Measurements from ENCODE around the gene ADGRG3. TPM values are rescaled to one million over a fixed set of nuclear protein-coding genes. Genes with fewer than 3 reads are reported as not detected.
A peak's percentile ranks its signal among the peaks of the same experiment; 100 is the strongest.

ADGRG3 gene
- total and polyA plus RNA-seq, 2 of the 13 experiments (the other 11 are each of a cell fraction or from before 2014, with no cell fraction given), result 2.7 to 11.8 TPM

- TF ChIP-seq, protein P1, sequence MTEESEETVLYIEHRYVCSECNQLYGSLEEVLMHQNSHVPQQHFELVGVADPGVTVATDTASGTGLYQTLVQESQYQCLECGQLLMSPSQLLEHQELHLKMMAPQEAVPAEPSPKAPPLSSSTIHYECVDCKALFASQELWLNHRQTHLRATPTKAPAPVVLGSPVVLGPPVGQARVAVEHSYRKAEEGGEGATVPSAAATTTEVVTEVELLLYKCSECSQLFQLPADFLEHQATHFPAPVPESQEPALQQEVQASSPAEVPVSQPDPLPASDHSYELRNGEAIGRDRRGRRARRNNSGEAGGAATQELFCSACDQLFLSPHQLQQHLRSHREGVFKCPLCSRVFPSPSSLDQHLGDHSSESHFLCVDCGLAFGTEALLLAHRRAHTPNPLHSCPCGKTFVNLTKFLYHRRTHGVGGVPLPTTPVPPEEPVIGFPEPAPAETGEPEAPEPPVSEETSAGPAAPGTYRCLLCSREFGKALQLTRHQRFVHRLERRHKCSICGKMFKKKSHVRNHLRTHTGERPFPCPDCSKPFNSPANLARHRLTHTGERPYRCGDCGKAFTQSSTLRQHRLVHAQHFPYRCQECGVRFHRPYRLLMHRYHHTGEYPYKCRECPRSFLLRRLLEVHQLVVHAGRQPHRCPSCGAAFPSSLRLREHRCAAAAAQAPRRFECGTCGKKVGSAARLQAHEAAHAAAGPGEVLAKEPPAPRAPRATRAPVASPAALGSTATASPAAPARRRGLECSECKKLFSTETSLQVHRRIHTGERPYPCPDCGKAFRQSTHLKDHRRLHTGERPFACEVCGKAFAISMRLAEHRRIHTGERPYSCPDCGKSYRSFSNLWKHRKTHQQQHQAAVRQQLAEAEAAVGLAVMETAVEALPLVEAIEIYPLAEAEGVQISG (CRISPR knock-in tag; IDR thresholded peaks at IDR 0.05), result no peak; the same call in 1 of the 2 replicates
- peak; percentile 69 for TF ChIP-seq DRAP1 (CRISPR knock-in tag; IDR thresholded peaks at IDR 0.05)
- TF ChIP-seq ZNF749 (CRISPR knock-in tag; IDR thresholded peaks at IDR 0.05; ENCODE audit: borderline replicate concordance), result peak; percentile 63; the same call in 1 of the 2 replicates
- TF ChIP-seq, protein P2, sequence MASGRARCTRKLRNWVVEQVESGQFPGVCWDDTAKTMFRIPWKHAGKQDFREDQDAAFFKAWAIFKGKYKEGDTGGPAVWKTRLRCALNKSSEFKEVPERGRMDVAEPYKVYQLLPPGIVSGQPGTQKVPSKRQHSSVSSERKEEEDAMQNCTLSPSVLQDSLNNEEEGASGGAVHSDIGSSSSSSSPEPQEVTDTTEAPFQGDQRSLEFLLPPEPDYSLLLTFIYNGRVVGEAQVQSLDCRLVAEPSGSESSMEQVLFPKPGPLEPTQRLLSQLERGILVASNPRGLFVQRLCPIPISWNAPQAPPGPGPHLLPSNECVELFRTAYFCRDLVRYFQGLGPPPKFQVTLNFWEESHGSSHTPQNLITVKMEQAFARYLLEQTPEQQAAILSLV (CRISPR knock-in tag; IDR thresholded peaks at IDR 0.05; ENCODE audit: borderline replicate concordance), result peak; percentile 88; the same call in 1 of the 2 replicates
- TF ChIP-seq ZMYM2 (CRISPR knock-in tag; IDR thresholded peaks at IDR 0.05), result peak; percentile 9; the same call in 1 of the 2 replicates
- TF ChIP-seq DNMT3B (CRISPR knock-in tag; conservative IDR thresholded peaks at IDR 0.05), result peak; percentile 58; the same call in 1 of the 2 replicates
- 0 out of 2 replicates have a peak, but pooled peaks have one; percentile 25 for TF ChIP-seq ZBTB21 (CRISPR knock-in tag; IDR thresholded peaks at IDR 0.05)
- 0 out of 2 replicates have a peak, but pooled peaks have one; percentile 74 for TF ChIP-seq ZSCAN30 (CRISPR knock-in tag; IDR thresholded peaks at IDR 0.05)
- TF ChIP-seq STAT6 (CRISPR knock-in tag; IDR thresholded peaks at IDR 0.05; ENCODE audit: borderline replicate concordance), result peak; percentile 86; the same call in 1 of the 2 replicates
- TF ChIP-seq ZNF317 (CRISPR knock-in tag; IDR thresholded peaks at IDR 0.05), result 0 out of 2 replicates have a peak, but pooled peaks have one; percentile 22
- TF ChIP-seq SNAI1 (CRISPR knock-in tag; IDR thresholded peaks at IDR 0.05; ENCODE audit: borderline replicate concordance), result peak; percentile 68
- TF ChIP-seq ZNF598 (CRISPR knock-in tag; IDR thresholded peaks at IDR 0.05; ENCODE audit: borderline replicate concordance), result peak; percentile 96
- TF ChIP-seq NR3C1 (CRISPR knock-in tag; IDR thresholded peaks at IDR 0.05), result 0 out of 2 replicates have a peak, but pooled peaks have one; percentile 4
- peak; percentile 75; the same call in 1 of the 2 replicates for TF ChIP-seq ZNF44 (CRISPR knock-in tag; IDR thresholded peaks at IDR 0.05)
- TF ChIP-seq SATB2 (CRISPR knock-in tag; IDR thresholded peaks at IDR 0.05), result peak; percentile 58; the same call in 1 of the 2 replicates
- TF ChIP-seq NFRKB (IDR thresholded peaks at IDR 0.05), result peak; percentile 75; the same call in 1 of the 2 replicates
- no peak; the same call in 1 of the 2 replicates for TF ChIP-seq MTF1 (CRISPR knock-in tag; IDR thresholded peaks at IDR 0.05)
- TF ChIP-seq ZSCAN31 (CRISPR knock-in tag; IDR thresholded peaks at IDR 0.05; ENCODE audit: low read depth), result 0 out of 2 replicates have a peak, but pooled peaks have one; percentile 32
- peak; percentile 82; the same call in 1 of the 2 replicates for TF ChIP-seq RNF2 (conservative IDR thresholded peaks at IDR 0.05; ENCODE audit: low read depth)
- TF ChIP-seq JUND (CRISPR knock-in tag; IDR thresholded peaks at IDR 0.05), result no peak
- TF ChIP-seq KLF6 (CRISPR knock-in tag; IDR thresholded peaks at IDR 0.05), result no peak
- peak; percentile 89 for TF ChIP-seq DMAP1 (CRISPR knock-in tag; IDR thresholded peaks at IDR 0.05)
- peak; percentile 91 for TF ChIP-seq MYNN (CRISPR knock-in tag; IDR thresholded peaks at IDR 0.05; ENCODE audit: low read depth)
Observed at GRCh38 chr16:57734925-57735754, 67.0 kb downstream of the ADGRG3 start (continued).

Data from HepG2 (cell line).